Measurements from ENCODE around the gene ASB13.

ASB13 gene

GRCh38 chr10:5661043-5661442 lies 5.4 kb downstream of the ASB13 start:
- H3K9ac ChIP-seq (ENCODE audit: low read length in 5 of 5), result no peak overlapping the region
- peaks cover 4 to 21% (median 19%) of the 10 kb centered on the region in 5 donors for H3K4me1 ChIP-seq (ENCODE audit: control insufficient read depth in 5 of 5, insufficient read depth in 5 of 5, low read length in 5 of 5)
- H3K36me3 ChIP-seq (ENCODE audit: control insufficient read depth in 5 of 5, insufficient read depth in 5 of 5, low read length in 5 of 5), result peaks cover 0 to 3% (median 0%) of the 10 kb centered on the region in 5 donors
- no peaks in the 10 kb centered on the region for H3K9me3 ChIP-seq (ENCODE audit: control insufficient read depth in 5 of 5, low read length in 5 of 5)
- H3K27ac ChIP-seq (ENCODE audit: low read depth, low read length), result no peak overlapping the region
- no peak overlapping the region for H3K4me3 ChIP-seq (ENCODE audit: low read depth in 1 of 5, low read length in 5 of 5)
- no peaks in the 10 kb centered on the region for H3K27me3 ChIP-seq (ENCODE audit: control insufficient read depth in 5 of 5, insufficient read depth in 4 of 5, low read length in 5 of 5)

- Histone ChIP-seq H3K27ac (ENCODE audit: low read depth, low read length) (no peak overlapping the region), H3K36me3 (ENCODE audit: control insufficient read depth in 5 of 5, insufficient read depth in 5 of 5, low read length in 5 of 5) (peaks cover 0 to 3% (median 0%) of the 10 kb centered on the region in 5 donors), H3K27me3 (ENCODE audit: control insufficient read depth in 5 of 5, insufficient read depth in 4 of 5, low read length in 5 of 5) (no peaks in the 10 kb centered on the region), H3K9me3 (ENCODE audit: control insufficient read depth in 5 of 5, low read length in 5 of 5) (no peaks in the 10 kb centered on the region), H3K4me3 (ENCODE audit: low read depth in 1 of 5, low read length in 5 of 5) (peak overlapping the region in 1 of 5 donors; percentile 9), H3K9ac (ENCODE audit: low read length in 5 of 5) (no peak overlapping the region), H3K4me1 (ENCODE audit: control insufficient read depth in 5 of 5, insufficient read depth in 5 of 5, low read length in 5 of 5) (peaks cover 4 to 13% (median 11%) of the 10 kb centered on the region in 5 donors)
Measured at GRCh38 chr10:5659702-5660528, 6.5 kb downstream of the ASB13 start.

GRCh38 chr10:5658871-5659618 lies 7.3 kb downstream of the ASB13 start:
- H3K4me3 ChIP-seq (ENCODE audit: low read depth in 1 of 5, low read length in 5 of 5), result no peak overlapping the region
- H3K36me3 ChIP-seq (ENCODE audit: control insufficient read depth in 5 of 5, insufficient read depth in 5 of 5, low read length in 5 of 5), result peaks cover 0 to 3% (median 0%) of the 10 kb centered on the region in 5 donors
- no peak overlapping the region for H3K27ac ChIP-seq (ENCODE audit: low read depth, low read length)
- no peak overlapping the region for H3K9ac ChIP-seq (ENCODE audit: low read length in 5 of 5)
- H3K27me3 ChIP-seq (ENCODE audit: control insufficient read depth in 5 of 5, insufficient read depth in 4 of 5, low read length in 5 of 5), result no peaks in the 10 kb centered on the region
- H3K4me1 ChIP-seq (ENCODE audit: control insufficient read depth in 5 of 5, insufficient read depth in 5 of 5, low read length in 5 of 5), result peaks cover 4 to 13% (median 11%) of the 10 kb centered on the region in 5 donors
- no peaks in the 10 kb centered on the region for H3K9me3 ChIP-seq (ENCODE audit: control insufficient read depth in 5 of 5, low read length in 5 of 5)

DNA sequence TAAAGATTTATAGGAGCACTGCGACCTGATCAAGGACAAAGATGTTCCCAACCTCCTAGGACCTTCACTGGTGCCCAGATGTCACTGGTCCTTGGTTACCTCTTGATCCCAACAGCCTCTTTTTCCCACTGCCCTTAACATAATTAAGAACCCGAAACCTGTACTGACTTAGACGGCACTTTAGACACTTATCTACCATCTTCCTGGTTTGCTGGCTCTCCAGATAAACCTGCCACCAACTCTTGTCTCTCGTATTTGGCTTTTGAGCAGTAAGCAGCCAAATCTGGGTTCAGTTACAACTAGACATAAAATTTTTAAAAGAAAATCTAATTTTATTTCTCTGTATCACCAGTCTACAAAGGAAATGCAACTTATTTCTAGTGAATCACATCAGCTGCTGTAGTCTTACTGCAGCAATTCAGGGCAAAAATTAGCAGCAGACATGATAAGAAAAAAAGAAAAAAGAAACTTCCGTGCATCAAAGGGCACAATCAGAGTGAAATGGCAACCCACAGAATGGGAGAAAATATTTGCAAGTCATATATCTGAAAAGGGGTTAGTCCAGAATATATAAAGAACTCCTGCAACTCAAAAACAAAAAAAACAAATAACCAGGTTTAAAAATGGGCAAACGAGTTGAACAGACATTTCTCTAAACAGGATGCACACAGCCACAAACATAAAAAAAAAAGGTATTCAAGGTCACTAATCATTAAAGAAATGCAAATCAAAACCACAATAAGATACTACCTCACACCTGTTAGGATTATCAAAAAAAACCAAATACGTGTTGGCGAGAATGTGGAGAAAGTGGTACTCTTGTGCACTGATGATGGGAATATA lies 9.4 kb downstream of the ASB13 start:
- Histone ChIP-seq H3K27ac (ENCODE audit: low read depth, low read length) (no peak overlapping the region), H3K9me3 (ENCODE audit: control insufficient read depth in 5 of 5, low read length in 5 of 5) (no peaks in the 10 kb centered on the region), H3K27me3 (ENCODE audit: control insufficient read depth in 5 of 5, insufficient read depth in 4 of 5, low read length in 5 of 5) (no peaks in the 10 kb centered on the region), H3K36me3 (ENCODE audit: control insufficient read depth in 5 of 5, insufficient read depth in 5 of 5, low read length in 5 of 5) (peaks cover 0 to 3% (median 3%) of the 10 kb centered on the region in 5 donors), H3K4me1 (ENCODE audit: control insufficient read depth in 5 of 5, insufficient read depth in 5 of 5, low read length in 5 of 5) (peaks cover 4 to 22% (median 18%) of the 10 kb centered on the region in 5 donors), H3K9ac (ENCODE audit: low read length in 5 of 5) (no peak overlapping the region), H3K4me3 (ENCODE audit: low read depth in 1 of 5, low read length in 5 of 5) (no peak overlapping the region)

DNA sequence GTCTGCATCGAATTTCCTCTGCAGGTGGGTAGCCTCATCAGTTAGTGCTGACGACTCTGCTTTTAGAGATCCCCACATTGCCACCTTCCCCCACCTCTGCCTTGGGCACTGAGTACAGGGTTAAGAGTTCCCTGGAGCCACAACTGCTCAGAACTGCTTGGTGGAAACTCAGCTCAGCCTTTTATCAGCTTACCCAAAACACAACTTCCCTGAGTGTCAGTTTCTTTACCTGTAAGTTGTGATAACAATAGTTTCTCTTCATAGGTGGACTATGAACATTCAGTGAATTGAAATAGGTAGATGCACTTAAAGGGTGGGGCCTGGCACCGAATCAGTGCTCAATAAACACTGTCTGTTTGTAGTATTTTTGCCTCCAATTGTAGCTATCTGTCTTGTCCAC lies 11.3 kb downstream of the ASB13 start:
- Histone ChIP-seq H3K4me1 (ENCODE audit: control insufficient read depth in 5 of 5, insufficient read depth in 5 of 5, low read length in 5 of 5) (peaks cover 4 to 24% (median 17%) of the 10 kb centered on the region in 5 donors), H3K27me3 (ENCODE audit: control insufficient read depth in 5 of 5, insufficient read depth in 4 of 5, low read length in 5 of 5) (no peaks in the 10 kb centered on the region), H3K9ac (ENCODE audit: low read length in 5 of 5) (no peak overlapping the region), H3K36me3 (ENCODE audit: control insufficient read depth in 5 of 5, insufficient read depth in 5 of 5, low read length in 5 of 5) (peaks cover 0 to 14% (median 11%) of the 10 kb centered on the region in 5 donors), H3K27ac (ENCODE audit: low read depth, low read length) (no peak overlapping the region), H3K9me3 (ENCODE audit: control insufficient read depth in 5 of 5, low read length in 5 of 5) (no peaks in the 10 kb centered on the region), H3K4me3 (ENCODE audit: low read depth in 1 of 5, low read length in 5 of 5) (no peak overlapping the region)

DNA sequence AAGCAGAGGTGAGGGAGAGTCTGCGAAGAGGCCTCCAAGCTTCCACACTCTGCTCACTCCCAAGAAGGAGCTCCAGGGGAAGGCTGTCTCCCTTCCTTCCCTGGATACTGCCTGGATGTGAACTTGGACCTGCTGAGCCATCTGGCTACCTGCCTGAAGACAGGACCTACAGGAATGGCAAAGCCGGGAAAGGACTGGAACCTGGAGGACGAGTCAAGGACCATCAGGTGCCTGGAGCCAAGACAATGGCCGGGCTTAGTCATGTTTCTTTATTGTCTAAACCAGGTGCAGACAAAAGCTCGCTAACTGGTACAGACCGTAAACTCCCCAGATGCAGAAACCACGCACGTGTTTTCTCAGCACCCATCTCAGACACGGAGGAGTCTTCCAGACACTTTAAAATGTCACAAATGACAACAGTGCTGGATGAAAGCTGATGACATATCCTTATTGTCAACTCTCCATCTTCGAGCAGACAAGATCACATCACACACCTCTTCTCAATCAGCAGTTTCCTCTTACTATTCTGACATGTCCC lies 12.1 kb downstream of the ASB13 start:
- H3K4me3 ChIP-seq (ENCODE audit: low read depth in 1 of 5, low read length in 5 of 5), result no peak overlapping the region
- peaks cover 0 to 19% (median 11%) of the 10 kb centered on the region in 5 donors for H3K36me3 ChIP-seq (ENCODE audit: control insufficient read depth in 5 of 5, insufficient read depth in 5 of 5, low read length in 5 of 5)
- H3K9ac ChIP-seq (ENCODE audit: low read length in 5 of 5), result no peak overlapping the region
- no peaks in the 10 kb centered on the region for H3K9me3 ChIP-seq (ENCODE audit: control insufficient read depth in 5 of 5, low read length in 5 of 5)
- H3K27ac ChIP-seq (ENCODE audit: low read depth, low read length), result no peak overlapping the region
- H3K4me1 ChIP-seq (ENCODE audit: control insufficient read depth in 5 of 5, insufficient read depth in 5 of 5, low read length in 5 of 5), result peaks cover 0 to 16% (median 9%) of the 10 kb centered on the region in 5 donors
- H3K27me3 ChIP-seq (ENCODE audit: control insufficient read depth in 5 of 5, insufficient read depth in 4 of 5, low read length in 5 of 5), result no peaks in the 10 kb centered on the region

GRCh38 chr10:5652746-5653145 lies 13.6 kb downstream of the ASB13 start:
- H3K4me3 ChIP-seq (ENCODE audit: low read depth in 1 of 5, low read length in 5 of 5), result no peak overlapping the region
- no peak overlapping the region for H3K9ac ChIP-seq (ENCODE audit: low read length in 5 of 5)
- H3K36me3 ChIP-seq (ENCODE audit: control insufficient read depth in 5 of 5, insufficient read depth in 5 of 5, low read length in 5 of 5), result peaks cover 0 to 31% (median 20%) of the 10 kb centered on the region in 5 donors
- H3K27me3 ChIP-seq (ENCODE audit: control insufficient read depth in 5 of 5, insufficient read depth in 4 of 5, low read length in 5 of 5), result no peaks in the 10 kb centered on the region
- H3K9me3 ChIP-seq (ENCODE audit: control insufficient read depth in 5 of 5, low read length in 5 of 5), result no peaks in the 10 kb centered on the region
- no peak overlapping the region for H3K27ac ChIP-seq (ENCODE audit: low read depth, low read length)
- peaks cover 0 to 15% (median 9%) of the 10 kb centered on the region in 5 donors for H3K4me1 ChIP-seq (ENCODE audit: control insufficient read depth in 5 of 5, insufficient read depth in 5 of 5, low read length in 5 of 5)

GRCh38 chr10:5651388-5651764 lies 15.0 kb downstream of the ASB13 start:
- H3K4me1 ChIP-seq (ENCODE audit: control insufficient read depth in 5 of 5, insufficient read depth in 5 of 5, low read length in 5 of 5), result peaks cover under 1 to 18% (median 9%) of the 10 kb centered on the region in 5 donors
- H3K9ac ChIP-seq (ENCODE audit: low read length in 5 of 5), result no peak overlapping the region
- no peak overlapping the region for H3K27ac ChIP-seq (ENCODE audit: low read depth, low read length)
- H3K27me3 ChIP-seq (ENCODE audit: control insufficient read depth in 5 of 5, insufficient read depth in 4 of 5, low read length in 5 of 5), result no peaks in the 10 kb centered on the region
- H3K36me3 ChIP-seq (ENCODE audit: control insufficient read depth in 5 of 5, insufficient read depth in 5 of 5, low read length in 5 of 5), result peaks cover 0 to 35% (median 26%) of the 10 kb centered on the region in 5 donors
- no peak overlapping the region for H3K4me3 ChIP-seq (ENCODE audit: low read depth in 1 of 5, low read length in 5 of 5)
- no peaks in the 10 kb centered on the region for H3K9me3 ChIP-seq (ENCODE audit: control insufficient read depth in 5 of 5, low read length in 5 of 5)

DNA sequence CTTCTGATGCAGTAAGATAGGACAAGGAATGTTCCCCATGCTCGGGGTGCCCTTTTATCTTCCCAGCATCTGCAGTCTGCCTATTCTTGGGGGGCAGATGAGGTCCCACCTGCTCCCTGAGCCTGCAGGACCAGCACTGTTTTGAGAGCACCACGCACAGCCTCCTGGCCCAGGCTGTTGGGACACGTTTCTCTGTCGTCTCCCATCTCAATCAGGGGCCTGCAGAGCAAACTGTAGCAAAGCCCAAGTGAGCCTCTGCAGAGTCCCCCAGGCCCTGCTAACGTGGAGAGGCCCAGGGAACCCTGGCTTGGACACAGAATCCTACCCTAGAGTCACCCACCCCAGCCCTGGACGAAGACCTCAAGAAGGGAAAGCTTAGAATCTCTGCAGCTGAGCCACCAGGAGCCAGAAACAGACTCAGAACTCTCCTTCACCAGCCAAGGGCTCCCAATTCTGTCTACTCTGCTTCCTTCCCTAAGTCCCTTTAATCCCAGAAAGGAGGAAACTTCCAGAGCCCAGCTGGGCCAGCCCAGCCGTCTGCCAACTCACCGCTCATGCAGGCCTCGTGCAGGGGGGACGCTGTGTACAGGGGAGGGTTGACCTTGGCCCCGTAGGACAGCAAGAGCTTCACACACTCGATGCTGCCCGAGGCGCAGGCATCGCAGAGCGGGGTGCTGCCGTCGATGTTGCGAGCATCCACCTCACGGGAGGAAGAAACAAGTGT lies 15.6 kb downstream of the ASB13 start:
- no peaks in the 10 kb centered on the region for H3K9me3 ChIP-seq (ENCODE audit: control insufficient read depth in 5 of 5, low read length in 5 of 5)
- peaks cover 0 to 38% (median 26%) of the 10 kb centered on the region in 5 donors for H3K36me3 ChIP-seq (ENCODE audit: control insufficient read depth in 5 of 5, insufficient read depth in 5 of 5, low read length in 5 of 5)
- no peaks in the 10 kb centered on the region for H3K27me3 ChIP-seq (ENCODE audit: control insufficient read depth in 5 of 5, insufficient read depth in 4 of 5, low read length in 5 of 5)
- no peak overlapping the region for H3K27ac ChIP-seq (ENCODE audit: low read depth, low read length)
- H3K4me3 ChIP-seq (ENCODE audit: low read depth in 1 of 5, low read length in 5 of 5), result no peak overlapping the region
- no peak overlapping the region for H3K9ac ChIP-seq (ENCODE audit: low read length in 5 of 5)
- peaks cover 1 to 24% (median 11%) of the 10 kb centered on the region in 5 donors for H3K4me1 ChIP-seq (ENCODE audit: control insufficient read depth in 5 of 5, insufficient read depth in 5 of 5, low read length in 5 of 5)

Measured in subcutaneous abdominal adipose tissue (tissue), 5 donors.